NT2/D1 (cell line): ENCODE data around the gene ACVR1.

Experiments
- YY1 ChIP-seq: IDR thresholded peaks from 2 replicates; pipeline ENCODE4 v1.6.1; 2011; ENCODE audit not compliant: insufficient read length, insufficient read depth
- ZNF274 ChIP-seq: IDR thresholded peaks from 2 replicates; pipeline ENCODE4 v1.6.1; 2011; ENCODE audit warnings: mild to moderate bottlenecking, low read depth, low read length

GRCh38 chr2:157727693-157728092 lies 148.4 kb downstream of the ACVR1 start:
- no peak for TF ChIP-seq YY1
- TF ChIP-seq ZNF274: no peak
